IPS DF 6.9 (cell line): ENCODE data around the gene CD163L1.
A peak's percentile ranks its signal among the peaks of the same experiment; 100 is the strongest.
"Not testable (repeated sequence)": the region's sequence is repeated elsewhere in the genome, so short reads cannot be mapped to it uniquely, and the experiment has no call there.

ENCODE experiments used
- DNase-seq: peaks from one replicate; pipeline ENCODE4 v3.0.0-alpha.2; 2013; ENCODE audit warnings: low read depth, low spot score
- H3K27ac ChIP-seq: one replicate; pipeline ENCODE4 v1.5.1; 2013; ENCODE audit warnings: low read length, control low read depth
- H3K27me3 ChIP-seq: 2 replicates; pipeline ENCODE4 v1.6.1; 2013; ENCODE audit warnings: mild to moderate bottlenecking, low read length; ENCODE audit not compliant: control insufficient read depth, insufficient read depth
- H3K36me3 ChIP-seq: 2 replicates; pipeline ENCODE4 v1.6.1; 2013; ENCODE audit warnings: low read length; ENCODE audit not compliant: control insufficient read depth, insufficient read depth
- H3K4me1 ChIP-seq: 2 replicates; pipeline ENCODE4 v1.6.1; 2013; ENCODE audit warnings: low read length; ENCODE audit not compliant: control insufficient read depth, insufficient read depth
- H3K4me3 ChIP-seq: 2 replicates; pipeline ENCODE4 v1.5.1; 2013; ENCODE audit warnings: mild to moderate bottlenecking, low read length
- H3K9me3 ChIP-seq: 2 replicates; pipeline ENCODE4 v1.6.1; 2013; ENCODE audit warnings: low read length, inconsistent platforms; ENCODE audit not compliant: control insufficient read depth, insufficient read depth
- WGBS: extraction: QIAGEN DNeasy Blood & Tissue Kit; methylation state at CpG from one replicate; pipeline ENCODE4 v1.1.7; 2013; ENCODE audit warnings: mixed read lengths, missing lambda C conversion rate; ENCODE audit not compliant: insufficient read length, insufficient coverage; 5-methylcytosine and 5-hydroxymethylcytosine counted together

Gene CD163L1

GRCh38 chr12:7448099-7448498, 4.1 kb upstream of the CD163L1 start:
- H3K4me3 ChIP-seq = no peak overlapping the region
- no CpG with 5 or more reads among the region's 1 CpG for WGBS
- no peak for DNase-seq
- no peaks in the 10 kb centered on the region for H3K27me3 ChIP-seq
- H3K9me3 ChIP-seq = no peaks in the 10 kb centered on the region
- no peaks in the 10 kb centered on the region for H3K36me3 ChIP-seq
- H3K4me1 ChIP-seq = no peaks in the 10 kb centered on the region; the same call in 1 of the 2 replicates
- no peak overlapping the region for H3K27ac ChIP-seq

DNA sequence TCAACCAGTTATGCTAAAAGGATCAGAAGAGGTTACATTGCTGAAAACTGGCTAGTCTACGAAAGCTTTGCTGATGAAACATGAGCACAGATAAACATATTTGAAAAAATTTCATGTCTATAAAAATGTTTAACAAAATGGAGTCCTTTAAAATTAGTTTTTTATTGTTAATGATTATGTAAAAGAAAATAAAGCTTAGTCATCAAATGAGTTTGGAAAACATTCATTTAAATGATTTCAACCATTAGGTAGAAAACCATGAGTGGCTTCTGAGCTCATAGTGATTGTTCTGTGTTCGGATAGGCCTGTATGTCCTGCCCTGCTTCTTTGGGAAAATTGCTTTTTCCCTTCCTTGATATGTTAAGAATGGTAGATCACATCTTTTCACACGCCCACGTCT, 584 bp upstream of the CD163L1 start:
- no peaks in the 10 kb centered on the region for H3K9me3 ChIP-seq

DNA sequence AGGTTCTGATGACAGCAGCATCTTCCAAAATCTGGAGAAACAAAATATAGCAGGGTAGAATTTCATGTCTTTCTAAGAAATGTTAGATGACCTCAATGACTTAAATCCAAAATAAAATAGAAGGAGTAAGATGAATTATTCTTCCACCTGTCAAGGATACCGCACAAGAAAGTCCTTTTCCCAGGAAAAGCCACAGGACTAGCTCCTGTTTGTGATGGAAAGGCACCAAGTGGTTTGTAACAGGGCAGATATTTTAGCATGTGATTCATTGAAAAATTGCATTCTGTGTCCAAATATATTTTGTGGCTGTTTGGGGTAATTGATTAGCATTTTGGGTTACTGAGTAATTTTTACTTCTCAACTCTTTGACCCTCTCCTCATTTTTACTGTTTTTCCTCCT, 2.7 kb downstream of the CD163L1 start:
- H3K4me3 ChIP-seq = no peak overlapping the region
- no peak overlapping the region for H3K27ac ChIP-seq
- H3K27me3 ChIP-seq = no peaks in the 10 kb centered on the region; the same call in 1 of the 2 replicates
- DNase-seq = no peak
- no peaks in the 10 kb centered on the region for H3K4me1 ChIP-seq
- no peaks in the 10 kb centered on the region for H3K36me3 ChIP-seq
- no peaks in the 10 kb centered on the region for H3K9me3 ChIP-seq
- no CpG with 5 or more reads among the region's 1 CpG for WGBS

More for the DNA sequence above, 584 bp upstream of the CD163L1 start:
- no peak for DNase-seq
- WGBS = no CpG with 5 or more reads among the region's 4 CpGs
- Histone ChIP-seq H3K27ac (no peak overlapping the region), H3K4me3 (no peak overlapping the region), H3K27me3 (no peaks in the 10 kb centered on the region), H3K36me3 (no peaks in the 10 kb centered on the region), H3K4me1 (no peaks in the 10 kb centered on the region; the same call in 1 of the 2 replicates)

- H3K4me3 ChIP-seq = peak overlapping the region; percentile 44; the same call in 1 of the 2 replicates
- DNase-seq = peak; percentile 48
Measured at GRCh38 chr12:7439579-7440505, 4.1 kb downstream of the CD163L1 start.

DNA sequence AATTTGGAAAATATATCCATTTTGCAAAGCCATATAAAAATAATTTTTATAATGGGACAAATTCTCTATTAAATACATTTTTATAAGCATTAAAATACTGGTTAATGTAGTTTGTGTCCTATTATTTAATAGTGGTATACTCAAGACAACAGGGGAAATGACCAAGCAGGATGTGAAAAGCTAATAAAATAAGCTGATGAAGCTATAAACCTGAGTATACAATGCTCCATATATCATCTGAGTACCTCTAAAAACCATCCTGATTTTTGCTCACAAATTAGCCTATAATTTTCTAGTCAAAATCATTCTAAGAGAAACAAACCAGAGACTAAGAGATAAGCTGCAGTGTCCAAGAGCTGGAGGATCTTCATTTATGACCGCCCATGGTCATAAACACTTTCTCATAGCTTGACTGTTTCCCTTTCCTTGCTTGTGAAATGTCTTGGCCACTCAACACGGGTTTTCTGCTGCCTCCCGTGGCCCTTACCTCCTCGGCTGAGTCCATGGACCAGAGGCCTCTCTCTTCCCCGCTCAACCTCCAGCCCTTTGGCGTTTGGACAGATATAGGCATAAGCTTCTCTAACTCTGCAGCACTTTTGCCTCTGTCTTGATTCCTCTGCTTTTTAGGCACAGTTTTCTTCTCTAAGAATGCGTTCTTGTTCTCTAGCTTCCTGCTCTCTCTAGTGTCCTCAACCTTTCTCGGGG, 5.5 kb downstream of the CD163L1 start:
- not testable (repeated sequence) for H3K36me3 ChIP-seq, H3K4me1 ChIP-seq, H3K27me3 ChIP-seq, H3K4me3 ChIP-seq, H3K9me3 ChIP-seq, H3K27ac ChIP-seq, DNase-seq
- WGBS = no CpG with 5 or more reads among the region's 8 CpGs

More at GRCh38 chr12:7439579-7440505, 4.1 kb downstream of the CD163L1 start:
- WGBS = no CpG with 5 or more reads among the region's 84 CpGs
- Histone ChIP-seq H3K4me1 (no peaks in the 10 kb centered on the region), H3K36me3 (no peaks in the 10 kb centered on the region), H3K27me3 (no peaks in the 10 kb centered on the region; the same call in 1 of the 2 replicates), H3K9me3 (no peaks in the 10 kb centered on the region), H3K27ac (no peak overlapping the region)

DNA sequence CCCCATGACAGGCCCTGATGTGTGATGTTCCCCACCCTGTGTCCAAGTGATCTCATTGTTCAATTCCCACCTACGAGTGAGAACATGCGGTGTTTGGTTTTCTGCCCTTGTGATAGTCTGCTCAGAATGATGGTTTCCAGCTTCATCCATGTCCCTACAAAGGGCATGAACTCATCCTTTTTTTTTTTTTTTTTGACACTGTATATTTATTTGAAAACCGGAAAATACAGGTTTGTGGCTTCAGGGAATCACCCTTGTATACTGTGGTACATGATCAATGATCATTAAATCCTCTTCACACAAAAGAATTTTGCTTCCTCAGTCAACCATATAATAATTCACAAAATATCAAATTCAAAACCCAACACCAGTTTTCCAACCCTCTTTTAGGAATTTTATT, 6.5 kb downstream of the CD163L1 start:
- H3K36me3 ChIP-seq, H3K9me3 ChIP-seq, H3K27ac ChIP-seq, DNase-seq, H3K4me1 ChIP-seq, H3K27me3 ChIP-seq, H3K4me3 ChIP-seq: not testable (repeated sequence)
- no CpG with 5 or more reads among the region's 3 CpGs for WGBS

- H3K4me1 ChIP-seq = no peaks in the 10 kb centered on the region
- no peaks in the 10 kb centered on the region; the same call in 1 of the 2 replicates for H3K27me3 ChIP-seq
- H3K4me3 ChIP-seq = no peak overlapping the region
- H3K27ac ChIP-seq = no peak overlapping the region
- no peaks in the 10 kb centered on the region for H3K9me3 ChIP-seq
- no peaks in the 10 kb centered on the region for H3K36me3 ChIP-seq
- DNase-seq = no peak
Measured at GRCh38 chr12:7434670-7435069, 9.3 kb downstream of the CD163L1 start.

- WGBS = no CpG with 5 or more reads among the region's 6 CpGs
- no peaks in the 10 kb centered on the region for H3K4me1 ChIP-seq
- H3K36me3 ChIP-seq = no peaks in the 10 kb centered on the region
- no peak overlapping the region for H3K4me3 ChIP-seq
- H3K9me3 ChIP-seq = no peaks in the 10 kb centered on the region
- H3K27me3 ChIP-seq = no peaks in the 10 kb centered on the region
- H3K27ac ChIP-seq = no peak overlapping the region
- no peak for DNase-seq
Measured at GRCh38 chr12:7433276-7433822, 10.6 kb downstream of the CD163L1 start.

GRCh38 chr12:7431993-7432685, 11.8 kb downstream of the CD163L1 start:
- H3K4me1 ChIP-seq = no peaks in the 10 kb centered on the region
- WGBS = 100% methylated on average over 1 of the region's 5 CpGs
- DNase-seq = no peak

GRCh38 chr12:7411343-7411742, 32.6 kb downstream of the CD163L1 start:
- no peak for DNase-seq
- Histone ChIP-seq H3K36me3 (no peaks in the 10 kb centered on the region), H3K27ac (no peak overlapping the region), H3K4me3 (no peak overlapping the region), H3K4me1 (no peaks in the 10 kb centered on the region), H3K9me3 (no peaks in the 10 kb centered on the region), H3K27me3 (no peaks in the 10 kb centered on the region)
- WGBS = no CpG with 5 or more reads among the region's 2 CpGs

More at GRCh38 chr12:7431993-7432685, 11.8 kb downstream of the CD163L1 start:
- H3K9me3 ChIP-seq = no peaks in the 10 kb centered on the region
- H3K27ac ChIP-seq = no peak overlapping the region
- no peak overlapping the region for H3K4me3 ChIP-seq
- H3K27me3 ChIP-seq = no peaks in the 10 kb centered on the region
- H3K36me3 ChIP-seq = no peaks in the 10 kb centered on the region
